H1 (cell line): ENCODE data around the gene NPM1. TPM values are rescaled to one million over a fixed set of nuclear protein-coding genes. Genes with fewer than 3 reads are reported as not detected.

ENCODE experiments used
- CTCF ChIA-PET: fragments of 300-600 bp; sonication (Branson Sonifier 250); formaldehyde crosslinking; loops from one replicate; lab custom pipeline; 2021; ENCODE audit not compliant: partially characterized antibody; lab: Charles Lee
- POLR2A ChIA-PET: fragments of 300-600 bp; sonication (Branson Sonifier 250); formaldehyde crosslinking; loops from one replicate; lab custom pipeline; 2021; ENCODE audit warnings: inconsistent platforms; ENCODE audit not compliant: partially characterized antibody; lab: Charles Lee
- DNase-seq, 2 experiments: peaks; one replicate each; pipeline versions ENCODE4 v3.0.0 to v3.0.0-alpha.2; 2010 to 2022; ENCODE audit warnings: low spot score in 2 of 2, low read depth in 1 of 2, mixed read lengths in 1 of 2
- FAIRE-seq: peaks from 2 replicates; lab custom pipeline; 2011; peaks lifted over from hg19 to GRCh38; lab: Jason Lieb, UNC
- H2AFZ ChIP-seq: 2 replicates; pipeline ENCODE4 v1.8.1; 2012; ENCODE audit warnings: low read length, inconsistent platforms
- H2AK5ac ChIP-seq: 2 replicates; pipeline ENCODE4 v1.6.1; 2013; ENCODE audit warnings: low read depth, low read length
- H2BK120ac ChIP-seq: replicated peaks from 2 replicates; pipeline ENCODE3; 2013; ENCODE audit warnings: low read depth, low read length, inconsistent platforms
- H2BK12ac ChIP-seq: 2 replicates; pipeline ENCODE4 v1.6.1; 2013; ENCODE audit warnings: low read depth, low read length
- H2BK15ac ChIP-seq: 2 replicates; pipeline ENCODE4 v1.6.1; 2013; ENCODE audit warnings: low read length
- H2BK20ac ChIP-seq: 2 replicates; pipeline ENCODE4 v1.6.1; 2013; ENCODE audit warnings: low read length
- H2BK5ac ChIP-seq: 2 replicates; pipeline ENCODE4 v1.6.1; 2013; ENCODE audit warnings: low read depth, low read length
- H3K14ac ChIP-seq: 2 replicates; pipeline ENCODE4 v1.6.1; 2013; ENCODE audit warnings: inconsistent platforms; ENCODE audit not compliant: insufficient read length
- H3K18ac ChIP-seq: 2 replicates; pipeline ENCODE4 v1.6.1; 2013; ENCODE audit warnings: low read length; ENCODE audit errors: extremely low read depth
- H3K23ac ChIP-seq: 2 replicates; pipeline ENCODE4 v1.6.1; 2013; ENCODE audit warnings: inconsistent platforms; ENCODE audit not compliant: insufficient read length
- H3K23me2 ChIP-seq: 2 replicates; pipeline ENCODE4 v1.6.1; 2013; ENCODE audit warnings: low read depth, low read length
- H3K27ac ChIP-seq: 2 replicates; pipeline ENCODE4 v1.6.1; 2011; ENCODE audit warnings: low read depth, low read length, inconsistent platforms
- H3K27me3 ChIP-seq, 4 experiments: replicated peaks in 1 of 4; 1 replicate in 1 of 4; 2 replicates in 3 of 4; pipeline versions ENCODE4 v1.6.1 to v1.8.1; 2011 to 2013; ENCODE audit warnings: low read length in 3 of 4, mild to moderate bottlenecking in 3 of 4, inconsistent platforms in 2 of 4, mixed read lengths in 2 of 4, moderate library complexity in 1 of 4; ENCODE audit not compliant: control insufficient read depth in 3 of 4, insufficient read depth in 3 of 4; ENCODE audit errors: extremely low read depth in 1 of 4
- H3K36me3 ChIP-seq, 4 experiments: 2 replicates each; pipeline versions ENCODE4 v1.6.1 to v1.8.1; 2011 to 2013; ENCODE audit warnings: mild to moderate bottlenecking in 4 of 4, low read length in 3 of 4, moderate library complexity in 2 of 4, control low read depth in 1 of 4, inconsistent platforms in 1 of 4; ENCODE audit not compliant: insufficient read depth in 4 of 4, control insufficient read depth in 2 of 4
- H3K4ac ChIP-seq: replicated peaks from 2 replicates; pipeline ENCODE3; 2013; ENCODE audit warnings: low read length, low read depth, mixed read lengths, inconsistent platforms; ENCODE audit not compliant: insufficient read length
- H3K4me1 ChIP-seq, 4 experiments: replicated peaks in 1 of 4; 1 replicate in 1 of 4; 2 replicates in 3 of 4; pipeline versions ENCODE4 v1.6.1 to v1.8.1; 2011 to 2013; ENCODE audit warnings: low read length in 3 of 4, inconsistent platforms in 2 of 4, mixed read lengths in 1 of 4; ENCODE audit not compliant: insufficient read depth in 4 of 4, control insufficient read depth in 3 of 4
- H3K4me2 ChIP-seq, 2 experiments: 2 replicates each; pipeline versions ENCODE4 v1.6.1 to v1.8.1; 2011 to 2013; ENCODE audit warnings: low read depth in 2 of 2, low read length in 2 of 2, control low read depth in 1 of 2, inconsistent platforms in 1 of 2, mild to moderate bottlenecking in 1 of 2; ENCODE audit not compliant: insufficient read depth in 1 of 2
- H3K4me3 ChIP-seq, 4 experiments: fragments of 200-600, 300-600 bp in 1 of 4; sonication (generic), shearing (Covaris generic), sonication (Bioruptor Twin) in 1 of 4; 2 replicates each; pipeline versions ENCODE4 v1.5.1 to v1.8.1; 2011 to 2016; ENCODE audit warnings: low read length in 4 of 4, low read depth in 3 of 4, control low read depth in 2 of 4, inconsistent platforms in 2 of 4, mild to moderate bottlenecking in 2 of 4, mixed read lengths in 1 of 4, moderate library complexity in 1 of 4; ENCODE audit not compliant: insufficient read depth in 2 of 4; ENCODE audit errors: extremely low read depth in 1 of 4
- H3K56ac ChIP-seq: replicated peaks from 2 replicates; pipeline ENCODE3; 2013; ENCODE audit warnings: low read depth, mild to moderate bottlenecking, mixed read lengths, low read length, inconsistent platforms; ENCODE audit not compliant: insufficient read length
- H3K79me1 ChIP-seq: 2 replicates; pipeline ENCODE4 v1.6.1; 2013; ENCODE audit warnings: low read depth, low read length, control low read depth
- H3K79me2 ChIP-seq, 2 experiments: 2 replicates each; pipeline versions ENCODE4 v1.6.1 to v1.8.1; 2012 to 2013; ENCODE audit warnings: low read length in 2 of 2, mild to moderate bottlenecking in 2 of 2, inconsistent platforms in 1 of 2; ENCODE audit not compliant: insufficient read depth in 2 of 2, control insufficient read depth in 1 of 2
- H3K9ac ChIP-seq, 4 experiments: replicated peaks in 1 of 4; 1 replicate in 1 of 4; 2 replicates in 3 of 4; pipeline versions ENCODE4 v1.6.1 to v1.8.1; 2011 to 2013; ENCODE audit warnings: low read depth in 3 of 4, low read length in 3 of 4, control low read depth in 2 of 4, mild to moderate bottlenecking in 2 of 4, moderate library complexity in 2 of 4, inconsistent platforms in 1 of 4; ENCODE audit errors: extremely low read depth in 1 of 4
- H3K9me3 ChIP-seq, 2 experiments: 2 replicates each; pipeline versions ENCODE4 v1.6.1 to v1.8.1; 2012 to 2013; ENCODE audit warnings: mild to moderate bottlenecking in 2 of 2, moderate library complexity in 2 of 2, control low read depth in 1 of 2, inconsistent platforms in 1 of 2, low read depth in 1 of 2, low read length in 1 of 2, mixed read lengths in 1 of 2; ENCODE audit not compliant: insufficient read depth in 2 of 2
- H4K20me1 ChIP-seq, 2 experiments: replicated peaks in 1 of 2; 2 replicates each; pipeline versions ENCODE3 to v1.8.1; 2011 to 2013; ENCODE audit warnings: inconsistent platforms in 2 of 2, low read length in 2 of 2, mild to moderate bottlenecking in 1 of 2; ENCODE audit not compliant: insufficient read depth in 2 of 2, control insufficient read depth in 1 of 2
- H4K5ac ChIP-seq: 2 replicates; pipeline ENCODE4 v1.6.1; 2013; ENCODE audit warnings: low read length, low read depth, mixed read lengths, inconsistent platforms; ENCODE audit not compliant: insufficient read length
- H4K8ac ChIP-seq: 2 replicates; pipeline ENCODE4 v1.8.0; 2013; ENCODE audit warnings: mild to moderate bottlenecking, moderate library complexity, low read length, inconsistent platforms; ENCODE audit not compliant: insufficient read depth; ENCODE audit errors: extremely low read depth
- H4K91ac ChIP-seq: replicated peaks from 2 replicates; pipeline ENCODE3; 2013; ENCODE audit warnings: low read length, mixed read lengths, inconsistent platforms; ENCODE audit not compliant: insufficient read length
- BACH1 ChIP-seq: IDR thresholded peaks from 2 replicates; pipeline ENCODE4 v1.6.1; 2012; ENCODE audit warnings: low read length, improper control_type of control experiment
- CEBPB ChIP-seq: IDR thresholded peaks from 2 replicates; pipeline ENCODE4 v1.6.1; 2012; ENCODE audit warnings: low read depth, low read length
- CHD1 ChIP-seq: IDR thresholded peaks from 2 replicates; pipeline ENCODE4 v1.6.1; 2012; ENCODE audit warnings: low read depth, low read length, improper control_type of control experiment
- CREB1 ChIP-seq: IDR thresholded peaks from 2 replicates; pipeline ENCODE4 v1.6.1; 2012; ENCODE audit warnings: inconsistent platforms
- CTBP2 ChIP-seq: IDR thresholded peaks from 2 replicates; pipeline ENCODE4 v1.7.0; 2011; ENCODE audit warnings: borderline replicate concordance, mild to moderate bottlenecking, moderate library complexity, mixed read lengths, low read length; ENCODE audit not compliant: insufficient read depth, insufficient read length
- GTF2F1 ChIP-seq: IDR thresholded peaks from 2 replicates; pipeline ENCODE4 v1.6.1; 2012; ENCODE audit warnings: low read depth, low read length, improper control_type of control experiment, borderline replicate concordance
- MAFK ChIP-seq: IDR thresholded peaks from 2 replicates; pipeline ENCODE4 v1.6.1; 2012; ENCODE audit warnings: low read depth, mild to moderate bottlenecking, improper control_type of control experiment, low read length
- NANOG ChIP-seq: IDR thresholded peaks from 2 replicates; pipeline ENCODE4 v1.6.1; 2011; ENCODE audit warnings: low read length, low read depth, mild to moderate bottlenecking, inconsistent platforms; ENCODE audit not compliant: insufficient read depth, poor library complexity, severe bottlenecking
- PHF8 ChIP-seq: fragments of 200-600 bp; sonication (generic); conservative IDR thresholded peaks from 2 replicates; pipeline ENCODE4 v1.7.1; 2012; ENCODE audit warnings: low read depth, mild to moderate bottlenecking, inconsistent platforms, low read length, moderate library complexity
- RAD21 ChIP-seq, 2 experiments: IDR thresholded peaks in 1 of 2; conservative IDR thresholded peaks in 1 of 2; 2 replicates each; pipeline ENCODE4 v1.6.1; 2011; ENCODE audit warnings: low read depth in 2 of 2, low read length in 2 of 2, improper control_type of control experiment in 1 of 2, inconsistent platforms in 1 of 2, mild to moderate bottlenecking in 1 of 2, moderate library complexity in 1 of 2
- SIN3A ChIP-seq, 2 experiments: IDR thresholded peaks in 1 of 2; conservative IDR thresholded peaks in 1 of 2; 2 replicates each; pipeline ENCODE4 v1.6.1; 2011 to 2012; ENCODE audit warnings: low read length in 2 of 2, improper control_type of control experiment in 1 of 2, low read depth in 1 of 2, mild to moderate bottlenecking in 1 of 2
- SRF ChIP-seq: IDR thresholded peaks from 2 replicates; pipeline ENCODE4 v1.6.1; 2011; ENCODE audit warnings: mild to moderate bottlenecking, low read depth, low read length, moderate library complexity
- TCF12 ChIP-seq: IDR thresholded peaks from 2 replicates; pipeline ENCODE4 v1.6.1; 2011; ENCODE audit warnings: low read depth, mild to moderate bottlenecking, low read length
- TEAD4 ChIP-seq: IDR thresholded peaks from 2 replicates; pipeline ENCODE4 v1.6.1; 2012; ENCODE audit warnings: low read depth, low read length, inconsistent platforms, mixed read lengths
- YY1 ChIP-seq: IDR thresholded peaks from 2 replicates; pipeline ENCODE4 v1.6.1; 2011; ENCODE audit warnings: low read depth, mild to moderate bottlenecking, low read length
- WGBS, 2 experiments: shearing (Covaris generic) in 1 of 2; methylation state at CpG; one replicate each; pipeline versions ENCODE4 v1.1.6 to v1.1.7; 2013 to 2015; ENCODE audit warnings: low lambda C conversion rate in 2 of 2, mixed read lengths in 2 of 2, inconsistent platforms in 1 of 2, low coverage in 1 of 2, missing lambda C conversion rate in 1 of 2; ENCODE audit not compliant: insufficient replicate concordance in 2 of 2, insufficient coverage in 1 of 2, insufficient read length in 1 of 2; ENCODE audit errors: extremely low coverage in 1 of 2, missing lambda C conversion rate in 1 of 2; 5-methylcytosine and 5-hydroxymethylcytosine counted together
- polyA plus RNA-seq, 7 experiments: library from polyadenylated mRNA; depleted of rRNA in 3 of 7; stranded (reverse) in 5 of 7; unstranded in 2 of 7; fragments of >200 nt in 5 of 7; fragments of 200-250 nt in 2 of 7; gene quantifications; 1 replicate in 5 of 7; 2 replicates in 1 of 7; 4 replicates in 1 of 7; pipeline versions ENCODE4 v1.2.1 to v1.2.3, GENCODE V29; 2011 to 2013; ENCODE audit warnings: missing spikeins in 2 of 7, mixed read lengths in 2 of 7
- total RNA-seq: library from RNA; stranded (reverse); fragmentation: NEBNext Ultra II Directional; extraction: Animal tissue kit (Norgen Biotek cat#: 25700); gene quantifications from 2 replicates; pipeline ENCODE4 v1.2.1, GENCODE V29; 2021

Gene NPM1
- total and polyA plus RNA-seq, 2 of the 8 experiments (the other 6 are each of a cell fraction or from before 2014, with no cell fraction given): 2,182 to 4,042 TPM

DNA sequence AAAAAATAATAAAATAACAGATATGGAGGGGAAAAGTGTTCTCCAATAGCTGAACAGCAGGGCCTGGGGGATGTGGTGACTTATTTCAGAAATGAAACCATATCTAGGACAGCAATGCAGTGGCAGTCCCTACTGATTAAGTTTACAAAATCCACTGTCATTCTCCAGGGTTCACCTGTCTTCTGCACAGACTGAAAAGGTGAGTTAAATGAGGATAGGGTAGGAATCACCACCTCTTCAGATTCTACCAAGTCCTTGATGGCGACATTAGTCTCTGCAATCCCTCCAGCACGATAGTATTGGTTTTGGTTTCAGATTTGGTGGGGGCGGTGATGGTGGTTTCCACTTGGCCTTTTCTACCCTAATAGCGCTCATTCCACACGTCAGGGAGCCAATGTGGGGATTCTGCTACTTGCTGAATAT lies 32.3 kb upstream of the NPM1 start:
- H4K91ac ChIP-seq: no peak overlapping the region
- ChIA-PET CTCF (no interaction called here), POLR2A (no interaction called here)
- H2BK15ac ChIP-seq: no peak overlapping the region
- no peak overlapping the region for H3K56ac ChIP-seq
- H3K27me3 ChIP-seq: no peaks in the 10 kb centered on the region
- H3K18ac ChIP-seq: no peak overlapping the region
- H3K23ac ChIP-seq: no peak overlapping the region
- FAIRE-seq: no peak
- no peaks in the 10 kb centered on the region for H3K79me1 ChIP-seq
- no peaks in the 10 kb centered on the region for H3K4me1 ChIP-seq
- H2BK20ac ChIP-seq: no peak overlapping the region
- H3K4me2 ChIP-seq: no peak overlapping the region
- no peak overlapping the region for H3K14ac ChIP-seq
- H4K20me1 ChIP-seq: no peaks in the 10 kb centered on the region
- no peak overlapping the region for H2AFZ ChIP-seq
- H3K9ac ChIP-seq: no peak overlapping the region
- H3K9me3 ChIP-seq: no peaks in the 10 kb centered on the region
- no peak overlapping the region for H2AK5ac ChIP-seq
- H3K27ac ChIP-seq: no peak overlapping the region
- H2BK12ac ChIP-seq: no peak overlapping the region
- H2BK5ac ChIP-seq: no peak overlapping the region
- 84% methylated on average over 5 of the region's 5 CpGs; no CpG with 5 or more reads in 1 of the 2 experiments for WGBS, 2 experiments
- no peaks in the 10 kb centered on the region for H3K79me2 ChIP-seq
- DNase-seq: no peak
- H4K8ac ChIP-seq: no peak overlapping the region
- H3K36me3 ChIP-seq: no peaks in the 10 kb centered on the region
- H2BK120ac ChIP-seq: no peak overlapping the region
- H3K4ac ChIP-seq: no peak overlapping the region
- H4K5ac ChIP-seq: no peak overlapping the region
- no peak overlapping the region for H3K4me3 ChIP-seq
- no peaks in the 10 kb centered on the region for H3K23me2 ChIP-seq
- TF ChIP-seq CEBPB: no peak
- TF ChIP-seq SRF: no peak
- no peak for TF ChIP-seq MAFK
- TF ChIP-seq BACH1: no peak
- TF ChIP-seq TEAD4: no peak
- no peak for TF ChIP-seq CTBP2
- TF ChIP-seq TCF12: no peak
- TF ChIP-seq CREB1: no peak
- no peak for TF ChIP-seq GTF2F1
- no peak for TF ChIP-seq SIN3A (conservative IDR thresholded peaks at IDR 0.05 in 1 of 2, IDR thresholded peaks at IDR 0.05 in 1 of 2; ENCODE audit: low read depth in 1 of 2, low read length in 2 of 2)
- TF ChIP-seq PHF8: no peak
- TF ChIP-seq YY1: no peak
- TF ChIP-seq NANOG: no peak
- no peak for TF ChIP-seq CHD1
- TF ChIP-seq RAD21 (IDR thresholded peaks at IDR 0.05 in 1 of 2, conservative IDR thresholded peaks at IDR 0.05 in 1 of 2; ENCODE audit: low read depth in 2 of 2, low read length in 2 of 2): no peak
